Gastrocnemius medialis (tissue), 4 donors: Measurements from ENCODE around the gene ODC1.

Source experiments
- POLR2A ChIP-seq, 2 donors: fragments of 450-650 bp; IDR thresholded peaks; one replicate each; pipeline ENCODE4 v1.6.1; 2017; ENCODE audit warnings: antibody characterized with exemption in 2 of 2, mild to moderate bottlenecking in 2 of 2, moderate library complexity in 2 of 2
- TF ChIP-seq, protein P1 (sequence below), 5 experiments: fragments of 450-650 bp in 3 of 5; fragments of 200-600 bp in 2 of 5; sonication (generic) in 2 of 5; IDR thresholded peaks in 4 of 5; conservative IDR thresholded peaks in 1 of 5; 1 replicate in 4 of 5; 2 replicates in 1 of 5; pipeline ENCODE4 v1.5.1; 2016 to 2019; ENCODE audit warnings: antibody characterized with exemption in 5 of 5, mild to moderate bottlenecking in 3 of 5, moderate library complexity in 3 of 5

DNA sequence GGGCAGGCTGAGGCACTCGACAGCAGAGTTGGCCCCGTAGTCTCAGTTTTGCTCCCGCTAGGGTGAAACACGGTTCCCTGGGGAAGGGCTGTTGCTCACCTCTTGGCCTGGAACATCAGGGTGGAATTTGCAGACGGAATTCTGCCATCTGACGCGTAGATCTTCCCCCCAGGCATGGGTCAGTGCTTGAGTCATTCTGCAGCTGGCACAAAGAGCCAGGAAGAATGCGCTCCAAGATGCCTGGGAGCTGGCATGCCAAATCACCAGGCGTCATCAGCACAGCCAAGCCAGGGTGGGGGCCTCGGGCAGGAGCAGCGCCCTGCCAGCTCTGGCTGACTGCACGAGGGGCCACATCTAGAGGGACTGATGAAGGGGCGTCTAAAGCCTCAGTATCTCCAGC is 42.7 kb downstream of the ODC1 start:
- TF ChIP-seq, protein P1, sequence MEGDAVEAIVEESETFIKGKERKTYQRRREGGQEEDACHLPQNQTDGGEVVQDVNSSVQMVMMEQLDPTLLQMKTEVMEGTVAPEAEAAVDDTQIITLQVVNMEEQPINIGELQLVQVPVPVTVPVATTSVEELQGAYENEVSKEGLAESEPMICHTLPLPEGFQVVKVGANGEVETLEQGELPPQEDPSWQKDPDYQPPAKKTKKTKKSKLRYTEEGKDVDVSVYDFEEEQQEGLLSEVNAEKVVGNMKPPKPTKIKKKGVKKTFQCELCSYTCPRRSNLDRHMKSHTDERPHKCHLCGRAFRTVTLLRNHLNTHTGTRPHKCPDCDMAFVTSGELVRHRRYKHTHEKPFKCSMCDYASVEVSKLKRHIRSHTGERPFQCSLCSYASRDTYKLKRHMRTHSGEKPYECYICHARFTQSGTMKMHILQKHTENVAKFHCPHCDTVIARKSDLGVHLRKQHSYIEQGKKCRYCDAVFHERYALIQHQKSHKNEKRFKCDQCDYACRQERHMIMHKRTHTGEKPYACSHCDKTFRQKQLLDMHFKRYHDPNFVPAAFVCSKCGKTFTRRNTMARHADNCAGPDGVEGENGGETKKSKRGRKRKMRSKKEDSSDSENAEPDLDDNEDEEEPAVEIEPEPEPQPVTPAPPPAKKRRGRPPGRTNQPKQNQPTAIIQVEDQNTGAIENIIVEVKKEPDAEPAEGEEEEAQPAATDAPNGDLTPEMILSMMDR (IDR thresholded peaks at IDR 0.05 in 4 of 5, conservative IDR thresholded peaks at IDR 0.05 in 1 of 5) = no peak
- TF ChIP-seq POLR2A (IDR thresholded peaks at IDR 0.05) = no peak
